Sigmoid colon (tissue), 7 donors: ENCODE results near the gene ADORA1. TPM values are rescaled to one million over a fixed set of nuclear protein-coding genes. Genes with fewer than 3 reads are reported as not detected.

ENCODE experiments used
- DNase-seq: peaks from one replicate; pipeline ENCODE4 v3.0.0-alpha.2; 2019
- H3K27ac ChIP-seq, 4 donors: fragments of 200-600 bp; sonication (generic); one replicate each; pipeline ENCODE4 v1.5.1; 2016 to 2019; ENCODE audit warnings: mild to moderate bottlenecking in 1 of 4
- H3K27me3 ChIP-seq, 3 donors: fragments of 200-600 bp; sonication (generic); one replicate each; pipeline ENCODE4 v1.5.1; 2019; ENCODE audit warnings: mild to moderate bottlenecking in 1 of 3
- H3K36me3 ChIP-seq, 4 donors: fragments of 200-600 bp; sonication (generic); one replicate each; pipeline ENCODE4 v1.5.1; 2016 to 2019
- H3K4me1 ChIP-seq, 4 donors: fragments of 200-600 bp; sonication (generic); one replicate each; pipeline ENCODE4 v1.5.1; 2017 to 2019
- H3K4me3 ChIP-seq, 4 donors: fragments of 200-600 bp; sonication (generic); one replicate each; pipeline ENCODE4 v1.5.1; 2017 to 2019; ENCODE audit warnings: mild to moderate bottlenecking in 2 of 4, moderate library complexity in 1 of 4
- H3K9me3 ChIP-seq, 4 donors: fragments of 200-600 bp in 3 of 4; sonication (generic) in 3 of 4; one replicate each; pipeline versions ENCODE4 v1.5.1 to v1.6.1; 2013 to 2019
- CTCF ChIP-seq, 4 experiments: fragments of 450-650 bp in 3 of 4; fragments of 200-600 bp in 1 of 4; IDR thresholded peaks; one replicate each; pipeline ENCODE4 v1.5.1; 2016 to 2019; ENCODE audit warnings: antibody characterized with exemption in 4 of 4, mild to moderate bottlenecking in 3 of 4, moderate library complexity in 2 of 4
- EP300 ChIP-seq, 4 donors: sonication (generic); formaldehyde crosslinking; IDR thresholded peaks; one replicate each; pipeline ENCODE4 v1.6.1; 2017; ENCODE audit warnings: antibody characterized with exemption in 4 of 4
- POLR2A ChIP-seq, 2 donors: fragments of 450-650 bp; IDR thresholded peaks; one replicate each; pipeline ENCODE4 v1.6.1; 2016; ENCODE audit warnings: antibody characterized with exemption in 2 of 2, mild to moderate bottlenecking in 2 of 2, moderate library complexity in 2 of 2
- POLR2AphosphoS5 ChIP-seq, 4 donors: sonication (generic); formaldehyde crosslinking; IDR thresholded peaks; one replicate each; pipeline ENCODE4 v1.6.1; 2017; ENCODE audit warnings: antibody characterized with exemption in 4 of 4
- WGBS, 2 donors: extraction: QIAGEN DNeasy Blood & Tissue Kit; methylation state at CpG; one replicate each; pipeline ENCODE4 v1.1.7; 2013; 5-methylcytosine and 5-hydroxymethylcytosine counted together
- intact Hi-C: fragments of 100-400 bp; cut with DNase I; formaldehyde crosslinking; loops from one replicate; pipeline ENCODE4 v1.15.1; 2023
- polyA plus RNA-seq, 3 donors: library from polyadenylated mRNA; stranded (reverse); fragments of 200-250 nt; gene quantifications; one replicate each; pipeline ENCODE4 v1.2.3, GENCODE V29; 2013
- total RNA-seq, 4 donors: library from RNA; depleted of rRNA; stranded (reverse); fragments of >200 nt; gene quantifications; one replicate each; pipeline ENCODE4 v1.1.0, GENCODE V29; 2016
- donor health status: healthy with polysubstance abuse.
- donor health status: Bipolar disorder and iron deficiency.
- donor health status: healthy.

The ADORA1 gene
- total and polyA plus RNA-seq, 7 donors: 0.33 to 1.3 (median 1.0) TPM; not detected in 3

DNA sequence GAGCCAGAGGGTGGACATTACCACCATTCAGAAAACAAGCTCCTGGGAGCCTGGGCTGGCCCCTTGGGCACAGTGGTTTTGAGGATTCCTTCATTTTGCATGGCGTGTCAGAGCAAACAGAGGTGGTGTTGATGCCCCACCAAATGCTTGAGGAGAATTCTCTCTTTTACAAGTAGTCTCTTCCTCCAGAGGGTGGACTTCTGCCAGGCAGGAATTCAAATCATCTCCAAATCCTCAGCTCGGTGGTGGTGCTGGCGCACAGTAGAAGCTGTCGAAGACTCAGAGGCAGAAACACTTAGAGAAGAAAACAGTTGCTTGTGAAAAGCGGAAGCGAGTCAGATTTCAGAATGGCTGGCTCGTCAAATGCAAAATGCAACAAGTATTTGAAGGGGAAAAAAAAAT lies 62.4 kb downstream of the ADORA1 start:
- no peaks in the 10 kb centered on the region for H3K27me3 ChIP-seq
- 71 to 90% methylated on average over 7 of the region's 7 CpGs for WGBS, 2 donors
- TF ChIP-seq POLR2AphosphoS5 (IDR thresholded peaks at IDR 0.05): no peak
- TF ChIP-seq CTCF (IDR thresholded peaks at IDR 0.05): no peak
- TF ChIP-seq EP300 (IDR thresholded peaks at IDR 0.05): no peak
- no peak for TF ChIP-seq POLR2A (IDR thresholded peaks at IDR 0.05)
- no peak overlapping the region for H3K27ac ChIP-seq
- no peak overlapping the region for H3K4me3 ChIP-seq
- no peaks in the 10 kb centered on the region for H3K36me3 ChIP-seq
- peak; percentile 40 for DNase-seq
- H3K4me1 ChIP-seq: no peaks in the 10 kb centered on the region
- intact Hi-C loops: no loop called here
- H3K9me3 ChIP-seq: peaks cover 0 to 3% (median 0%) of the 10 kb centered on the region in 4 donors

GRCh38 chr1:203190949-203191348 lies 63.4 kb downstream of the ADORA1 start:
- WGBS, 2 donors: 96 to 97% methylated on average over 2 of the region's 2 CpGs
- Histone ChIP-seq H3K4me3 (no peak overlapping the region), H3K27ac (no peak overlapping the region), H3K9me3 (peaks cover 0 to 3% (median 0%) of the 10 kb centered on the region in 4 donors), H3K27me3 (no peaks in the 10 kb centered on the region), H3K4me1 (no peaks in the 10 kb centered on the region), H3K36me3 (no peaks in the 10 kb centered on the region)
- no peak for DNase-seq
- intact Hi-C loops: no loop called here
- TF ChIP-seq EP300 (IDR thresholded peaks at IDR 0.05): no peak
- no peak for TF ChIP-seq POLR2A (IDR thresholded peaks at IDR 0.05)
- no peak for TF ChIP-seq POLR2AphosphoS5 (IDR thresholded peaks at IDR 0.05)
- no peak for TF ChIP-seq CTCF (IDR thresholded peaks at IDR 0.05)

DNA sequence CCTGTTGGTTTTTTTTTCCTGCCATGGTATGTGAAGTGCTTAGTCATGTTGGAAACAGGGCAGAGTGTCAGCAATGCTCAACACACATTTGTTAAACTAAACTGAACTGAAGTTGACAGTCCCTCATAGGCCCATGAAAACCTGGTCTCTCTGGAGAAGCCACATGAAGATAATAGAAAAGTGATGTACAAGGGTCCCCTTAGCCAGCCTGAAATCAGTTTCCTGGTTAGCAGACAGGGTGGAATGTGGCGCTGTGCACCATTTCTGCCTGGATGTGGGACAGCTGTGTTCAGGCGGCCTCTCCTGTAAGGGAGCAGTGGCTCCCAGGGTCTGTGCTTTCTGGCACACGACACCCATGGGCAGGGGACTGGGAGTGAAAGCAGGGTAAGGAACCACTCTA lies 68.8 kb downstream of the ADORA1 start:
- intact Hi-C loops: no loop called here
- no peaks in the 10 kb centered on the region for H3K4me1 ChIP-seq
- H3K9me3 ChIP-seq: no peaks in the 10 kb centered on the region
- TF ChIP-seq POLR2AphosphoS5 (IDR thresholded peaks at IDR 0.05) (no peak), CTCF (IDR thresholded peaks at IDR 0.05) (no peak)
- H3K27me3 ChIP-seq: no peaks in the 10 kb centered on the region
- peak; percentile 34 for DNase-seq
- no peak overlapping the region for H3K27ac ChIP-seq
- no peaks in the 10 kb centered on the region for H3K36me3 ChIP-seq
- no peak overlapping the region for H3K4me3 ChIP-seq
- WGBS, 2 donors: 90% methylated on average over 3 of the region's 3 CpGs

DNA sequence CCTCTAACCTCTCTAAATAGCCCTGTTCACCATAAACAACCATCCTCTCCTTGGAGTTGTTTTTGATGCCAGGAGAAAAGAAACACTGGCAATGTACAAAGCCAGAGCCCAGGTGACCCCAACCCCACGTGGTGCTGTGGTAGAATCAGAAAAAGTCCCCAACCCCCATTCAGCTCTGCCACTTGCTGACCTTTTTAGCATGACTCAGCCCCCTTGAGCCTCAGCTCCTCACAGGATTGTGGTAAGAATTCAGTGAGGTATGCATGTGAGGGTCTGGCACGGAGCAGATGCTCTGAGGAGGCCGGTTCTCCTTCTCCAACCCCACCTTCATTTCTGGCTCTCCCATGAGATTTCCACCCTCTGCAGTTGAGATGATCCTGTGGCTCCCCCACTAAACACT lies 70.1 kb downstream of the ADORA1 start:
- peak; percentile 24 for DNase-seq
- Histone ChIP-seq H3K4me3 (no peak overlapping the region), H3K4me1 (no peaks in the 10 kb centered on the region), H3K27ac (no peak overlapping the region), H3K27me3 (no peaks in the 10 kb centered on the region), H3K9me3 (no peaks in the 10 kb centered on the region), H3K36me3 (no peaks in the 10 kb centered on the region)
- intact Hi-C loops: no loop called here
- TF ChIP-seq POLR2AphosphoS5 (IDR thresholded peaks at IDR 0.05) (no peak), EP300 (IDR thresholded peaks at IDR 0.05) (no peak), CTCF (IDR thresholded peaks at IDR 0.05) (no peak), POLR2A (IDR thresholded peaks at IDR 0.05) (no peak)
- 44 to 65% methylated on average over 3 of the region's 3 CpGs for WGBS, 2 donors

DNA sequence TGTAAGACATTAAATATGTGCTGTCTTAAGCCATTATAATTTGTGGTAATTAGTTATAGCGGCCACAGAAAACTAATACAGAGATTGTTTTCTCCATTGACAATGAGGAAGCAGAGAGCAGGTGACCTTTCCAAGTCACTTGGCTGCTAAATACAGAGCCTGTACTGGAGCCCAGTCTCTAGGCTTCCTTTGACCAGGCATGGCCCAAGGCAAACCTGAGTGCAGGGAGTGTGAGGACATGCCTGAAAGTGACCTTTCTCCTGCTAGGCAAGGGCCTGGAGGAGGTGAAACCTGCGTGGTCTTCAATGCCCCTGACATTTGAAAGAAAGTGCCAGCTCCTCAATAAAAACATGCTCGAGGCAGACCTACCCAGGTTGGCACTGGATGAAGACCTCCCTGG lies 71.5 kb downstream of the ADORA1 start:
- peak overlapping the region in 1 of 4 donors; percentile 66 for H3K27ac ChIP-seq
- WGBS, 2 donors: 78 to 87% methylated on average over 3 of the region's 3 CpGs
- no peaks in the 10 kb centered on the region for H3K36me3 ChIP-seq
- intact Hi-C loops: no loop called here
- DNase-seq: no peak
- no peak overlapping the region for H3K4me3 ChIP-seq
- no peaks in the 10 kb centered on the region for H3K4me1 ChIP-seq
- H3K9me3 ChIP-seq: no peaks in the 10 kb centered on the region
- no peak for TF ChIP-seq EP300 (IDR thresholded peaks at IDR 0.05)
- TF ChIP-seq POLR2AphosphoS5 (IDR thresholded peaks at IDR 0.05): no peak
- no peak for TF ChIP-seq CTCF (IDR thresholded peaks at IDR 0.05)
- no peak for TF ChIP-seq POLR2A (IDR thresholded peaks at IDR 0.05)
- no peaks in the 10 kb centered on the region for H3K27me3 ChIP-seq
